HepG2 (cell line): Measurements from ENCODE around the gene CAPN15. TPM values are rescaled to one million over a fixed set of nuclear protein-coding genes. Genes with fewer than 3 reads are reported as not detected.

Experiments
- ARID4A ChIP-seq: sonication (generic); formaldehyde crosslinking; IDR thresholded peaks from 2 replicates; pipeline ENCODE4 v1.5.0; 2020; ENCODE audit warnings: mild to moderate bottlenecking, missing genetic modification reagents, borderline replicate concordance
- ARNTL ChIP-seq: sonication (generic); formaldehyde crosslinking; IDR thresholded peaks from 2 replicates; pipeline ENCODE4 v1.4.0; 2020; ENCODE audit warnings: mild to moderate bottlenecking, missing genetic modification reagents
- CEBPB ChIP-seq: IDR thresholded peaks from 2 replicates; pipeline ENCODE4 v1.6.1; 2011; ENCODE audit warnings: low read depth, low read length, improper control_type of control experiment, borderline replicate concordance
- DMAP1 ChIP-seq: IDR thresholded peaks from 2 replicates; pipeline ENCODE4 v1.6.1; 2016
- EED ChIP-seq: sonication (generic); formaldehyde crosslinking; IDR thresholded peaks from 2 replicates; pipeline ENCODE4 v1.5.0; 2020; ENCODE audit warnings: mild to moderate bottlenecking, missing genetic modification reagents
- GPBP1L1 ChIP-seq: sonication (generic); formaldehyde crosslinking; IDR thresholded peaks from 2 replicates; pipeline ENCODE4 v1.5.0; 2020; ENCODE audit warnings: mild to moderate bottlenecking, missing genetic modification reagents
- HDAC1 ChIP-seq: sonication (generic); formaldehyde crosslinking; IDR thresholded peaks from 2 replicates; pipeline ENCODE4 v1.5.1; 2020; ENCODE audit warnings: mild to moderate bottlenecking, missing genetic modification reagents
- ISL2 ChIP-seq: sonication (generic); formaldehyde crosslinking; IDR thresholded peaks from 2 replicates; pipeline ENCODE4 v1.5.0; 2020; ENCODE audit warnings: missing genetic modification reagents
- MTA1 ChIP-seq: sonication (generic); formaldehyde crosslinking; IDR thresholded peaks from 2 replicates; pipeline ENCODE4 v1.4.0; 2020; ENCODE audit warnings: missing genetic modification reagents, mild to moderate bottlenecking, borderline replicate concordance
- MYC ChIP-seq: sonication (generic); formaldehyde crosslinking; IDR thresholded peaks from 2 replicates; pipeline ENCODE4 v1.9.0; 2021; ENCODE audit warnings: missing genetic modification reagents, borderline replicate concordance
- PPARG ChIP-seq: conservative IDR thresholded peaks from 2 replicates; pipeline ENCODE4 v1.6.1; 2016; ENCODE audit warnings: missing biosample characterization, missing genetic modification reagents
- SNAPC2 ChIP-seq: sonication (generic); formaldehyde crosslinking; IDR thresholded peaks from 2 replicates; pipeline ENCODE4 v1.8.1; 2022; ENCODE audit warnings: mild to moderate bottlenecking, missing genetic modification reagents
- TBP ChIP-seq: sonication (generic); formaldehyde crosslinking; IDR thresholded peaks from 2 replicates; pipeline ENCODE4 v1.5.0; 2020; ENCODE audit warnings: missing genetic modification reagents
- THAP11 ChIP-seq: IDR thresholded peaks from 2 replicates; pipeline ENCODE4 v1.6.1; 2016; ENCODE audit warnings: missing biosample characterization, missing genetic modification reagents
- ZFX ChIP-seq: sonication (generic); formaldehyde crosslinking; IDR thresholded peaks from 2 replicates; pipeline ENCODE4 v1.4.0; 2020; ENCODE audit warnings: mild to moderate bottlenecking, low read depth, missing genetic modification reagents, moderate library complexity
- ZFYVE20 ChIP-seq: sonication (generic); formaldehyde crosslinking; IDR thresholded peaks from 2 replicates; pipeline ENCODE4 v1.8.0; 2023; ENCODE audit warnings: low read depth, mild to moderate bottlenecking, moderate library complexity, missing genetic modification reagents, borderline replicate concordance
- ZNF10 ChIP-seq: sonication (generic); formaldehyde crosslinking; IDR thresholded peaks from 2 replicates; pipeline ENCODE4 v1.4.0; 2020; ENCODE audit warnings: mild to moderate bottlenecking, low read depth, missing genetic modification reagents, borderline replicate concordance
- ZNF234 ChIP-seq: sonication (generic); formaldehyde crosslinking; conservative IDR thresholded peaks from 2 replicates; pipeline ENCODE4 v1.5.1; 2020; ENCODE audit warnings: mild to moderate bottlenecking, missing genetic modification reagents
- ZNF333 ChIP-seq: sonication (generic); formaldehyde crosslinking; IDR thresholded peaks from 2 replicates; pipeline ENCODE4 v1.4.0; 2020; ENCODE audit warnings: mild to moderate bottlenecking, missing genetic modification reagents, borderline replicate concordance
- ZNF564 ChIP-seq: sonication (generic); formaldehyde crosslinking; IDR thresholded peaks from 2 replicates; pipeline ENCODE4 v1.8.1; 2023; ENCODE audit warnings: mild to moderate bottlenecking, missing genetic modification reagents
- ZNF576 ChIP-seq: sonication (generic); formaldehyde crosslinking; IDR thresholded peaks from 2 replicates; pipeline ENCODE4 v1.4.0; 2020; ENCODE audit warnings: mild to moderate bottlenecking, missing genetic modification reagents
- ZNF660 ChIP-seq: sonication (generic); formaldehyde crosslinking; IDR thresholded peaks from 2 replicates; pipeline ENCODE4 v1.5.1; 2020; ENCODE audit warnings: mild to moderate bottlenecking, low read depth, missing genetic modification reagents, borderline replicate concordance
- ZNF776 ChIP-seq: sonication (generic); formaldehyde crosslinking; IDR thresholded peaks from 2 replicates; pipeline ENCODE4 v1.4.0; 2020; ENCODE audit warnings: mild to moderate bottlenecking, missing genetic modification reagents
- ZNF883 ChIP-seq: sonication (generic); formaldehyde crosslinking; IDR thresholded peaks from 2 replicates; pipeline ENCODE4 v1.5.1; 2020; ENCODE audit warnings: mild to moderate bottlenecking, missing genetic modification reagents; ENCODE audit errors: not compliant biosample characterization
- polyA plus RNA-seq, 8 experiments: library from polyadenylated mRNA; depleted of rRNA in 3 of 8; stranded (reverse) in 7 of 8; unstranded in 1 of 8; fragments of >200 nt; fragmentation: Illumina TruSeq in 4 of 8; extraction: Trizol in 4 of 8; gene quantifications; 2 replicates each; pipeline versions ENCODE4 v1.2.1 to v1.2.3, GENCODE V29; 2011 to 2016; ENCODE audit warnings: low read depth in 4 of 8, missing spikeins in 1 of 8, mixed read lengths in 1 of 8; ENCODE audit not compliant: insufficient read depth in 1 of 8
- total RNA-seq, 5 experiments: library from RNA; depleted of rRNA; stranded (reverse); fragments of >200 nt; fragmentation: Illumina TruSeq; extraction: Trizol; gene quantifications; 2 replicates each; pipeline ENCODE4 v1.2.3, GENCODE V29; 2016; ENCODE audit warnings: low read depth in 1 of 5

The CAPN15 gene
- total and polyA plus RNA-seq, 2 of the 13 experiments (the other 11 are each of a cell fraction or from before 2014, with no cell fraction given) = 14.9 to 24.5 TPM

GRCh38 chr16:527015-527903 lies at the start of gene CAPN15 (continued):
- TF ChIP-seq MYC (CRISPR knock-in tag) (peak; percentile 76), TBP (CRISPR knock-in tag) (no peak; the same call in none of the 2 replicates), THAP11 (CRISPR knock-in tag) (peak; percentile 98), EED (CRISPR knock-in tag) (peak; percentile 82; the same call in 1 of the 2 replicates), ARNTL (peak; percentile 64; the same call in 1 of the 2 replicates), HDAC1 (peak; percentile 80), ZNF576 (CRISPR knock-in tag) (0 out of 2 replicates have a peak, but pooled peaks have one; percentile 79), ISL2 (CRISPR knock-in tag) (0 out of 2 replicates have a peak, but pooled peaks have one; percentile 23), ZFX (CRISPR knock-in tag) (peak; percentile 97), ZFYVE20 (CRISPR knock-in tag) (0 out of 2 replicates have a peak, but pooled peaks have one; percentile 78), ZNF234 (CRISPR knock-in tag) (no peak), ZNF660 (CRISPR knock-in tag) (no peak), CEBPB (no peak), GPBP1L1 (CRISPR knock-in tag) (no peak), ZNF333 (CRISPR knock-in tag) (peak; percentile 82; the same call in 1 of the 2 replicates), MTA1 (peak; percentile 60; the same call in 1 of the 2 replicates), ZNF883 (CRISPR knock-in tag) (peak; percentile 81), ARID4A (CRISPR knock-in tag) (peak; percentile 87; the same call in 1 of the 2 replicates), ZNF10 (CRISPR knock-in tag) (no peak), PPARG (CRISPR knock-in tag) (0 out of 2 replicates have a peak, but pooled peaks have one; percentile 15), ZNF564 (peak; percentile 60), ZNF776 (CRISPR knock-in tag) (peak; percentile 47; the same call in 1 of the 2 replicates), DMAP1 (CRISPR knock-in tag) (peak; percentile 78; the same call in 1 of the 2 replicates), SNAPC2 (CRISPR knock-in tag) (no peak)
